ENCODE results near the gene PRKAG2.

The PRKAG2 gene

GRCh38 chr7:151795168-151795811 lies 81.6 kb downstream of the PRKAG2 start:
- in situ Hi-C loops (cut with HindIII; ENCODE audit: low sequenced_read_pairs), result no loop called here
- TF ChIP-seq CTCF (IDR thresholded peaks at IDR 0.05; ENCODE audit: low read depth, low read length, missing control alignments), result no peak
- DNase-seq (ENCODE audit: low read depth), result no peak
- no peak overlapping the region for H3K4me3 ChIP-seq (ENCODE audit: low read depth, low read length)

DNA sequence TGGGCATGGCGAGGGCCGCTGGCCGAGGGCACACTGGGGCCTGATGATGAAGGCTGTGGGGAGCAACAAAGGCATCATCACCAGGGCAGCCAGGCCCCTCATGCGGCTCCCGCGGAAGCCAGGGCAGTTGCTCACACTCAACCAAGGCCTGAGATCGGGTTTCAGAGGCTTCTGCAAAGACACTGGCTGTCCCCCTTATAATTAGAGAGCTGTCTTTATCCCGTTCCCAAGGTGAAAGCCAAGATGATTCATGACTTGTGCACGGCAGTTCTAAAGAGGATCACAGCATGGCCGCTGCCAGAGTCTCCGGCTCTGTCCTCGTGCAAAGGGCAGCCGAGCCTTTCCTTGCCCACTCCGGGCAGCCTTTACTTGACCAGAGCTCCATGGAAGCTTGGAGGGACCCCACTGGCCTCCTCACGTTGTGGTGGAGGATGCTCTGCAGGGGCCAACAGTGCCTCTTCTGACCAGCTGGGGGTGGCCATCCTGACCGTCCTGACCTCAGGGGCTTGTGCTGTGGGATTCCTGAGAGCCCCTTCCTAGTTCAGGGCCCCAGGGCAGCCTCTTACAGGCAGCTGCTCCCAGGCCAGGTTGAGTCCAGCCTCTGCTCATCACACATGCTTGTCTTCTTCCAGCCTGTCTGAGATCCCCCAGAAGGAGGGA lies 82.3 kb downstream of the PRKAG2 start:
- no peak for DNase-seq (ENCODE audit: low read depth)
- H3K4me3 ChIP-seq (ENCODE audit: low read depth, low read length), result no peak overlapping the region
- in situ Hi-C loops (cut with HindIII; ENCODE audit: low sequenced_read_pairs), result no loop called here
- peak; percentile 9 for TF ChIP-seq CTCF (IDR thresholded peaks at IDR 0.05; ENCODE audit: low read depth, low read length, missing control alignments)

DNA sequence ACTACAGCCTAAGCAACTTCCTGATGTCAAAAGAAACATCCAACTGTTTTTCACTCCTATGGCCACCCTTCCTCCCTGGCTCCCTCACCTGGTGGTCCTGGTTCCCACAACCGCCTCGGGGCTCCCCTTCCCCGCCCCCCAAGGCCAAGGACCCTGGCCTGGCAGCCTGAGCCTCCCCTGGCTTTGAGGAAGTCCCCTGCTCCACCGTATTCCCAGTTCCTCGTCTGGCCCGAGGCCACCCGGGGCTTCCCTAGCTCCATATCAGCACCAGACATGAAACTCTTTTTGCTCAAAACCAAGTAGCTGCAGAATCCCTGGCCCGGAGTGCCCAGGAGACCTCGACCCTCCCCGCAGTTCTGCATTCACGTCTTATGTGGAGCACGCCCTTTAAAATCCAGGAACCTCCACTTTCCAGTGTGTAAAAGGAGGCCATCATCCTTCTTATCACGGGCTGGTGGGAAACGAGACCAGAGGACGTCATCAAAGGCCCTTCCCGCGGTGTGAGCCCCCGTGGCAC lies 82.9 kb downstream of the PRKAG2 start:
- no peak overlapping the region for H3K4me3 ChIP-seq (ENCODE audit: low read depth, low read length)
- in situ Hi-C loops (cut with HindIII; ENCODE audit: low sequenced_read_pairs), result no loop called here
- DNase-seq (ENCODE audit: low read depth), result no peak
- TF ChIP-seq CTCF (IDR thresholded peaks at IDR 0.05; ENCODE audit: low read depth, low read length, missing control alignments), result no peak

- TF ChIP-seq CTCF (IDR thresholded peaks at IDR 0.05; ENCODE audit: low read depth, low read length, missing control alignments), result no peak
- in situ Hi-C loops (cut with HindIII; ENCODE audit: low sequenced_read_pairs), result no loop called here
- no peak for DNase-seq (ENCODE audit: low read depth)
- H3K4me3 ChIP-seq (ENCODE audit: low read depth, low read length), result no peak overlapping the region
Measured at GRCh38 chr7:151793531-151793951, 83.4 kb downstream of the PRKAG2 start.

DNA sequence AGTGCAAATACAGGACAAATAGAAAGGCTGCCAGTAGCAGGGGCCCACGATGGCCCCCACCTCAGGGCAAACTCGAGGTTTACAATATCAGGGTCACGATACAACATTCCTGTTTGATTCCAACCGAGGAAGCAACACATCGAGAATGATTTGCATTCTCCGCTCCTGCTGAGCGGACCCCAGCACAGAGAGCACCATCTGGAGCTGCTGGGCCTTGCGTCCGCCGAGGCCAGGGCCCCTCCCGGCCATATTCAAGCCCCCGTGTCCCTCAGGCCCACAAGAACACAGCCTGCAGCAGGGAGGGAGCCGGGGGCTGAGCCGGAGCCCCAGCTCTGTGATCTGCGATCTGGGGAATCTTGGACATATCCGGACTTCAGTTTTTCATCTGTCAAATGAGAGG lies 84.3 kb downstream of the PRKAG2 start:
- DNase-seq (ENCODE audit: low read depth), result no peak
- no peak for TF ChIP-seq CTCF (IDR thresholded peaks at IDR 0.05; ENCODE audit: low read depth, low read length, missing control alignments)
- in situ Hi-C loops (cut with HindIII; ENCODE audit: low sequenced_read_pairs), result no loop called here
- H3K4me3 ChIP-seq (ENCODE audit: low read depth, low read length), result no peak overlapping the region

DNA sequence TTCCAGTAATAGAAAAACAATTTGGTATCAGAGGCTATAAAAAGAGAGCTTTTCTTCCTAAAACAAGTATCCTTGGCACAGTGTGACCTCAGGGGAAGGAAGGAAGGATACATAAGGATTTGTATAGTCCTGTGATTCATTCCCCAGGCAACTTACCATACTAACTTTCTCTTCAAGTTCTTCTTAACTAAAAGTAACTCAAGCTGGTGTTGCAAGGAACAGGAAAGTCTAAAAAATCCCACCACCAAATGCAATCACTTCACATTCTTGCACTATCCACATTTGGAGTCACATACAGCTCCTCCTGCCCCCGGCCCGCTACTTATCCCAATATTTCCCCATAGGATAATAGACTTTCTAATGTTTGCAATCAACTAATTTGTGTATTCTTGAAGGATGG lies 84.8 kb downstream of the PRKAG2 start:
- DNase-seq (ENCODE audit: low read depth), result no peak
- in situ Hi-C loops (cut with HindIII; ENCODE audit: low sequenced_read_pairs), result no loop called here
- no peak overlapping the region for H3K4me3 ChIP-seq (ENCODE audit: low read depth, low read length)
- TF ChIP-seq CTCF (IDR thresholded peaks at IDR 0.05; ENCODE audit: low read depth, low read length, missing control alignments), result no peak
